Omental fat pad (tissue), 4 donors: ENCODE measurements around the gene GGT1. TPM values are rescaled to one million over a fixed set of nuclear protein-coding genes. Genes with fewer than 3 reads are reported as not detected.

Source experiments
- ATAC-seq: fragments of 150-250 bp; one replicate; pipeline ENCODE4 v1.9.1; 2016; ENCODE audit warnings: mild to moderate bottlenecking, moderate library complexity; ENCODE audit not compliant: low FRiP score
- DNase-seq: peaks from one replicate; pipeline ENCODE4 v3.0.0-alpha.2; 2019; ENCODE audit warnings: low spot score
- CTCF ChIP-seq, 3 donors: fragments of 450-650 bp; IDR thresholded peaks; one replicate each; pipeline ENCODE4 v1.5.1; 2016 to 2017; ENCODE audit warnings: antibody characterized with exemption in 3 of 3, mild to moderate bottlenecking in 3 of 3, moderate library complexity in 2 of 3
- total RNA-seq, 4 donors: library from RNA; depleted of rRNA; stranded (reverse); fragments of >200 nt; gene quantifications; one replicate each; pipeline ENCODE4 v1.1.0, GENCODE V29; 2016

Gene GGT1
- total RNA-seq, 4 donors from 2014 or later, result 1.1 to 5.5 (median 4.5) TPM

GRCh38 chr22:24578355-24579257 lies 24.4 kb upstream of the GGT1 start:
- TF ChIP-seq CTCF (IDR thresholded peaks at IDR 0.05), result no peak
- ATAC-seq (no peak), DNase-seq (no peak)

GRCh38 chr22:24579258-24579601 lies 23.8 kb upstream of the GGT1 start:
- DNase-seq (no peak), ATAC-seq (no peak)
- TF ChIP-seq CTCF (IDR thresholded peaks at IDR 0.05), result no peak

- no peak for TF ChIP-seq CTCF (IDR thresholded peaks at IDR 0.05)
- DNase-seq, result no peak
- ATAC-seq, result peak; percentile 60
Measured at GRCh38 chr22:24580276-24580675, 22.7 kb upstream of the GGT1 start.

- TF ChIP-seq CTCF (IDR thresholded peaks at IDR 0.05), result no peak
- ATAC-seq, result no peak
- DNase-seq, result no peak
Measured at GRCh38 chr22:24582056-24582814, 20.8 kb upstream of the GGT1 start.

- no peak for TF ChIP-seq CTCF (IDR thresholded peaks at IDR 0.05)
- no peak for ATAC-seq
- no peak for DNase-seq
Measured at GRCh38 chr22:24583221-24584165, 19.5 kb upstream of the GGT1 start.

GRCh38 chr22:24584166-24584790 lies 18.7 kb upstream of the GGT1 start:
- ATAC-seq, result no peak
- no peak for TF ChIP-seq CTCF (IDR thresholded peaks at IDR 0.05)
- DNase-seq, result no peak
